Neural cell (in vitro differentiated cells): ENCODE results near the gene UTP20. TPM values are rescaled to one million over a fixed set of nuclear protein-coding genes. Genes with fewer than 3 reads are reported as not detected.
A peak's percentile ranks its signal among the peaks of the same experiment; 100 is the strongest.

ENCODE experiments used
- H2AFZ ChIP-seq: fragments of 200-600, 300-800 bp; sonication (generic), shearing (Covaris generic); 2 replicates; pipeline ENCODE4 v1.6.0; 2014; ENCODE audit warnings: low read depth, mild to moderate bottlenecking, antibody characterized with exemption, low read length, moderate library complexity
- H3F3A ChIP-seq: fragments of 200-600 bp; shearing (Covaris generic); 2 replicates; pipeline ENCODE4 v1.6.1; 2016; ENCODE audit warnings: mild to moderate bottlenecking, moderate library complexity, mixed read lengths, antibody characterized with exemption, low read length; ENCODE audit not compliant: insufficient read depth, poor library complexity, severe bottlenecking
- H3K27ac ChIP-seq: fragments of 200-600, 300-800 bp; sonication (generic), shearing (Covaris generic); 2 replicates; pipeline ENCODE4 v1.5.1; 2014; ENCODE audit warnings: mild to moderate bottlenecking, low read length, moderate library complexity
- H3K27me3 ChIP-seq: fragments of 300-800, 200-600 bp; sonication (generic), shearing (Covaris generic); 2 replicates; pipeline ENCODE4 v1.6.0; 2014; ENCODE audit warnings: mild to moderate bottlenecking, low read depth, low read length, moderate library complexity; ENCODE audit not compliant: insufficient read depth
- H3K36me3 ChIP-seq: fragments of 300-800, 200-600 bp; sonication (generic), shearing (Covaris generic); 2 replicates; pipeline ENCODE4 v1.5.1; 2014; ENCODE audit warnings: mild to moderate bottlenecking, antibody characterized with exemption, low read length, moderate library complexity; ENCODE audit not compliant: insufficient read depth
- H3K4me2 ChIP-seq: fragments of 300-800, 200-600 bp; sonication (generic), shearing (Covaris generic); 2 replicates; pipeline ENCODE4 v1.6.0; 2014; ENCODE audit warnings: mild to moderate bottlenecking, low read length
- H3K4me3 ChIP-seq: fragments of 300-800, 200-600 bp; sonication (generic), shearing (Covaris generic); 2 replicates; pipeline ENCODE4 v1.5.1; 2014; ENCODE audit warnings: mild to moderate bottlenecking, low read length, moderate library complexity
- H3K79me2 ChIP-seq: fragments of 200-600 bp; shearing (Covaris generic); replicated peaks from 2 replicates; pipeline ENCODE4 v1.6.0; 2014; ENCODE audit warnings: mild to moderate bottlenecking, low read length, moderate library complexity; ENCODE audit not compliant: insufficient read depth
- H3K9ac ChIP-seq: fragments of 300-800, 200-600 bp; sonication (generic), shearing (Covaris generic); 2 replicates; pipeline ENCODE4 v1.6.1; 2016; ENCODE audit warnings: mild to moderate bottlenecking, low read length, mixed read lengths
- H3K9me2 ChIP-seq: fragments of 200-600 bp; shearing (Covaris generic); 2 replicates; pipeline ENCODE4 v1.6.1; 2016; ENCODE audit warnings: mild to moderate bottlenecking, low read length, mixed read lengths; ENCODE audit not compliant: insufficient read depth
- H3K9me3 ChIP-seq: fragments of 200-600, 300-800 bp; sonication (generic), shearing (Covaris generic); 2 replicates; pipeline ENCODE4 v1.6.1; 2016; ENCODE audit warnings: mild to moderate bottlenecking, mixed run types, low read length, moderate library complexity, mixed read lengths
- H4K20me1 ChIP-seq: fragments of 200-600 bp; shearing (Covaris generic); 2 replicates; pipeline ENCODE4 v1.6.1; 2016; ENCODE audit warnings: mild to moderate bottlenecking, mixed run types; ENCODE audit not compliant: insufficient read depth
- CTCF ChIP-seq: fragments of 450-650 bp; IDR thresholded peaks from 2 replicates; pipeline ENCODE4 v1.5.1; 2014; ENCODE audit warnings: antibody characterized with exemption, mild to moderate bottlenecking, moderate library complexity; ENCODE audit not compliant: poor library complexity, severe bottlenecking
- EP300 ChIP-seq: fragments of 450-650 bp; conservative IDR thresholded peaks from 2 replicates; pipeline ENCODE4 v1.6.1; 2014; ENCODE audit warnings: antibody characterized with exemption, mild to moderate bottlenecking, moderate library complexity; ENCODE audit not compliant: poor library complexity, severe bottlenecking
- EZH2 ChIP-seq: fragments of 200-600, 300-800 bp; shearing (Covaris generic), sonication (generic); IDR thresholded peaks from 2 replicates; pipeline ENCODE4 v1.6.1; 2014; ENCODE audit warnings: antibody characterized with exemption, low read length, borderline replicate concordance, mild to moderate bottlenecking; ENCODE audit not compliant: insufficient read depth, poor library complexity, severe bottlenecking
- MXI1 ChIP-seq: fragments of 450-650 bp; conservative IDR thresholded peaks from 2 replicates; pipeline ENCODE4 v1.6.1; 2014; ENCODE audit warnings: antibody characterized with exemption, mild to moderate bottlenecking; ENCODE audit not compliant: poor library complexity, severe bottlenecking
- POLR2AphosphoS5 ChIP-seq: IDR thresholded peaks from 2 replicates; pipeline ENCODE4 v1.6.1; 2012
- RAD21 ChIP-seq: fragments of 450-650 bp; conservative IDR thresholded peaks from 2 replicates; pipeline ENCODE4 v1.6.1; 2014; ENCODE audit warnings: antibody characterized with exemption, mild to moderate bottlenecking, moderate library complexity
- REST ChIP-seq: IDR thresholded peaks from 2 replicates; pipeline ENCODE4 v1.6.1; 2012; ENCODE audit warnings: borderline replicate concordance
- SMC3 ChIP-seq: fragments of 450-650 bp; conservative IDR thresholded peaks from 2 replicates; pipeline ENCODE4 v1.6.1; 2014; ENCODE audit warnings: antibody characterized with exemption, mild to moderate bottlenecking, moderate library complexity; ENCODE audit not compliant: poor library complexity
- TAF1 ChIP-seq: IDR thresholded peaks from 2 replicates; pipeline ENCODE4 v1.6.1; 2012; ENCODE audit warnings: low read depth
- polyA minus RNA-seq: library from RNA; depleted of rRNA, polyadenylated mRNA; stranded (reverse); fragments of >200 nt; gene quantifications from 2 replicates; pipeline ENCODE4 v1.2.3, GENCODE V29; 2014
- polyA plus RNA-seq: library from polyadenylated mRNA; depleted of rRNA; stranded (reverse); fragments of >200 nt; gene quantifications from 2 replicates; pipeline ENCODE4 v1.2.3, GENCODE V29; 2014

Gene UTP20
- polyA plus RNA-seq (2.6 and 3.0 TPM in 2 replicates), polyA minus RNA-seq (10.0 and 11.5 TPM in 2 replicates)

GRCh38 chr12:101280006-101280505 lies at the start of gene UTP20:
UTP20 (plus strand) TSS chr12:101280105; CDS start chr12:101280283, 178 bp downstream.
- Histone ChIP-seq H3K9me2 (no peaks in the 10 kb centered on the region), H3F3A (no peaks in the 10 kb centered on the region), H4K20me1 (no peaks in the 10 kb centered on the region), H2AFZ (peak within 1 kb of the TSS; percentile 75), H3K4me3 (peak within 1 kb of the TSS; percentile 94), H3K4me2 (peak within 1 kb of the TSS; percentile 58), H3K79me2 (no peaks in the 10 kb centered on the region), H3K27ac (peak within 1 kb of the TSS; percentile 43), H3K9ac (peak within 1 kb of the TSS; percentile 62), H3K27me3 (no peaks in the 10 kb centered on the region), H3K9me3 (no peaks in the 10 kb centered on the region), H3K36me3 (no peaks in the 10 kb centered on the region)
- TF ChIP-seq EZH2 (no peak), EP300 (no peak), MXI1 (peak; percentile 100), CTCF (peak; percentile 35), SMC3 (peak; percentile 70), TAF1 (peak; percentile 65), POLR2AphosphoS5 (peak; percentile 80), RAD21 (peak; percentile 65), REST (peak; percentile 58)

- Histone ChIP-seq H3K4me2 (no peak overlapping the region), H3K36me3 (no peaks in the 10 kb centered on the region), H2AFZ (no peak overlapping the region), H3F3A (no peaks in the 10 kb centered on the region), H3K9me3 (no peaks in the 10 kb centered on the region), H4K20me1 (no peaks in the 10 kb centered on the region), H3K27me3 (no peaks in the 10 kb centered on the region), H3K9me2 (no peaks in the 10 kb centered on the region), H3K9ac (no peak overlapping the region), H3K79me2 (no peaks in the 10 kb centered on the region), H3K27ac (no peak overlapping the region), H3K4me3 (no peak overlapping the region)
- TF ChIP-seq SMC3 (no peak), TAF1 (no peak), REST (no peak), POLR2AphosphoS5 (no peak), EZH2 (no peak), MXI1 (no peak), RAD21 (no peak), CTCF (no peak), EP300 (no peak)
These were observed 49.4 kb upstream of the UTP20 start for GRCh38 chr12:101230547-101230946.
